NCI-H128 (cell line): ENCODE results near the gene MRC2.

ENCODE experiments used
- DNase-seq: peaks from one replicate; lab custom pipeline; 2025; ENCODE audit not compliant: unreplicated experiment; lab: John Stamatoyannopoulos, UW

MRC2 gene

GRCh38 chr17:62660629-62661118 lies 33.2 kb downstream of the MRC2 start:
- no peak for DNase-seq

GRCh38 chr17:62661337-62661736 lies 33.9 kb downstream of the MRC2 start:
- no peak for DNase-seq

- no peak for DNase-seq
Observed at GRCh38 chr17:62662855-62663254, 35.4 kb downstream of the MRC2 start.

GRCh38 chr17:62663304-62663703 lies 35.8 kb downstream of the MRC2 start:
- DNase-seq: no peak

- DNase-seq: no peak
Observed at GRCh38 chr17:62664336-62665120, 37.1 kb downstream of the MRC2 start.

- DNase-seq: no peak
Observed at GRCh38 chr17:62665599-62665998, 38.1 kb downstream of the MRC2 start.

GRCh38 chr17:62666061-62666800 lies 38.8 kb downstream of the MRC2 start:
- DNase-seq: no peak

GRCh38 chr17:62666801-62667591 lies 39.5 kb downstream of the MRC2 start:
- no peak for DNase-seq

- no peak for DNase-seq
Observed at GRCh38 chr17:62668091-62668804, 40.8 kb downstream of the MRC2 start.

- no peak for DNase-seq
Observed at GRCh38 chr17:62670202-62670821, 42.8 kb downstream of the MRC2 start.

- no peak for DNase-seq
Observed at GRCh38 chr17:62671553-62671952, 44.1 kb downstream of the MRC2 start.

GRCh38 chr17:62672957-62673356 lies 45.5 kb downstream of the MRC2 start:
- DNase-seq: no peak

- no peak for DNase-seq
Observed at GRCh38 chr17:62673614-62674362, 46.3 kb downstream of the MRC2 start.

GRCh38 chr17:62674363-62674739 lies 46.9 kb downstream of the MRC2 start:
- no peak for DNase-seq

GRCh38 chr17:62674841-62675240 lies 47.4 kb downstream of the MRC2 start:
- no peak for DNase-seq

- DNase-seq: no peak
Observed at GRCh38 chr17:62675260-62675659, 47.8 kb downstream of the MRC2 start.

GRCh38 chr17:62675701-62676100 lies 48.2 kb downstream of the MRC2 start:
- DNase-seq: no peak

GRCh38 chr17:62676231-62676943 lies 48.9 kb downstream of the MRC2 start:
- no peak for DNase-seq

- DNase-seq: no peak
Observed at GRCh38 chr17:62676952-62677596, 49.6 kb downstream of the MRC2 start.
